Skeletal muscle cell (primary cell): ENCODE results near the gene ROBO1.
"Not testable (repeated sequence)": the region's sequence is repeated elsewhere in the genome, so short reads cannot be mapped to it uniquely, and the experiment has no call there.

Experiments
- DNase-seq: peaks from one replicate; pipeline ENCODE4 v3.0.0-alpha.2; 2010; ENCODE audit warnings: low read depth
- H3K4me3 ChIP-seq: 2 replicates; pipeline ENCODE4 v1.5.1; 2011; ENCODE audit warnings: low read depth, mild to moderate bottlenecking, control low read depth, low read length, moderate library complexity

Gene ROBO1

GRCh38 chr3:78887029-78887428, 880.8 kb downstream of the ROBO1 start:
- no peak for DNase-seq
- no peak overlapping the region for H3K4me3 ChIP-seq

- H3K4me3 ChIP-seq, DNase-seq: not testable (repeated sequence)
These were observed 883.2 kb downstream of the ROBO1 start for GRCh38 chr3:78884567-78884966.

GRCh38 chr3:78882251-78882650, 885.5 kb downstream of the ROBO1 start:
- no peak for DNase-seq
- H3K4me3 ChIP-seq: no peak overlapping the region

GRCh38 chr3:78881501-78881900, 886.3 kb downstream of the ROBO1 start:
- DNase-seq: no peak
- no peak overlapping the region for H3K4me3 ChIP-seq

GRCh38 chr3:78880603-78881461, 887.0 kb downstream of the ROBO1 start:
- DNase-seq: no peak
- H3K4me3 ChIP-seq: no peak overlapping the region

- no peak for DNase-seq
- H3K4me3 ChIP-seq: no peak overlapping the region
These were observed 888.4 kb downstream of the ROBO1 start for GRCh38 chr3:78879295-78879860.

- H3K4me3 ChIP-seq: no peak overlapping the region
- no peak for DNase-seq
These were observed 889.0 kb downstream of the ROBO1 start for GRCh38 chr3:78878789-78879188.

- no peak for DNase-seq
- no peak overlapping the region for H3K4me3 ChIP-seq
These were observed 889.8 kb downstream of the ROBO1 start for GRCh38 chr3:78878011-78878410.

- no peak overlapping the region for H3K4me3 ChIP-seq
- no peak for DNase-seq
These were observed 891.9 kb downstream of the ROBO1 start for GRCh38 chr3:78875851-78876250.

GRCh38 chr3:78875436-78875835, 892.4 kb downstream of the ROBO1 start:
- no peak for DNase-seq
- H3K4me3 ChIP-seq: no peak overlapping the region

- no peak for DNase-seq
- H3K4me3 ChIP-seq: no peak overlapping the region
These were observed 894.2 kb downstream of the ROBO1 start for GRCh38 chr3:78873641-78874040.

GRCh38 chr3:78872195-78872594, 895.6 kb downstream of the ROBO1 start:
- no peak for DNase-seq
- no peak overlapping the region for H3K4me3 ChIP-seq

GRCh38 chr3:78871048-78871447, 896.8 kb downstream of the ROBO1 start:
- H3K4me3 ChIP-seq: no peak overlapping the region
- no peak for DNase-seq

- H3K4me3 ChIP-seq: no peak overlapping the region
- DNase-seq: no peak
These were observed 897.3 kb downstream of the ROBO1 start for GRCh38 chr3:78870484-78870883.

- no peak overlapping the region for H3K4me3 ChIP-seq
- no peak for DNase-seq
These were observed 899.2 kb downstream of the ROBO1 start for GRCh38 chr3:78868570-78868969.

- H3K4me3 ChIP-seq: no peak overlapping the region
- DNase-seq: no peak
These were observed 900.1 kb downstream of the ROBO1 start for GRCh38 chr3:78867409-78868372.

GRCh38 chr3:78863306-78864203, 904.2 kb downstream of the ROBO1 start:
- DNase-seq: no peak
- H3K4me3 ChIP-seq: no peak overlapping the region

- no peak overlapping the region for H3K4me3 ChIP-seq
- no peak for DNase-seq
These were observed 906.6 kb downstream of the ROBO1 start for GRCh38 chr3:78861156-78861555.

- H3K4me3 ChIP-seq: no peak overlapping the region
- no peak for DNase-seq
These were observed 907.2 kb downstream of the ROBO1 start for GRCh38 chr3:78860567-78860966.
